Measurements from ENCODE around the gene NFKB2. TPM values are rescaled to one million over a fixed set of nuclear protein-coding genes. Genes with fewer than 3 reads are reported as not detected.

The NFKB2 gene
- total and polyA plus RNA-seq, 2 donors (not counting 1 experiment from before 2014, with no cell fraction given): 255 to 398 TPM

DNA sequence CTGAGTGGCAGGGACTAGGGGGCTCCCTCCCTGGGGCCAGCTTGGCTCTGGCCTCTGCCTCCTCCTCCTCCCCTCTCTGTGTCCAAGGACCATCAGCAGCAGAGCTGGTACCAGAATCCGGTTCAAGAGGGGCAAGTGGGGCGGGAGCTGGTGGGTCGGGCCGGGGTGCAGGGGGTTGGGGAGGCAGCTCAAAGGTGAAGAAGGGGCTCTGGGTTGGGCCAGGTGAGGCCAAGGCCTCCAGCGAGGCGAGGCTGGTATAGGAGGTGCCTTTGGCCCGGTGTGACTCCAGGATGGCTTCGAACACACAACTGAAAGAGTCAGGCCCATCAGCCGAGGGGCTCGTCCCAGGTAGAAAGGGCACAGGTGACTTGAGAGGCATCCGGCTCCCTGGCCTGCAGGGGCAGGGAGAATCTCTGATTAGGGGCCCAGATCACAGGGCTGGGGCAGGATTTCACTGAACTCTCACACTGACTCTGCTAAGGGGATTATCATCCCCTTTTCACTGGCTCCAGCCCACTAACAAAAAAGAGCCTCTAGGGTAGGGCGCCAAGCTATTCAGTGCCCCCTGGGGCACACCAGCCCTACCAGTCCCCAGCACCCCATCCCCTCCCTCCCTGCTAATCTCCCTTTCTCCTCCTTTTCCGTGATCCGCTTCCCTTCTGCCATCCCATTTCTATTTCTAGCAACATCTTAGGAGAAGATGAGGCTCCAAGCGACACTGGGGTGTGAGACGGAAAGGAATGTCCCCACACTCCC lies 18.5 kb downstream of the NFKB2 start:
- peak; percentile 16 for DNase-seq
- POLR2A ChIA-PET: interaction anchor here (0.6 kb wide), 1 partner anchor 13 kb away, joined by 3 read pairs; no protein-coding TSS in a partner anchor
- H3K9ac ChIP-seq (ENCODE audit: low read length): no peak overlapping the region
- no peak overlapping the region for H3K27ac ChIP-seq (ENCODE audit: low read length in 2 of 2)
- intact Hi-C loops (cut with micrococcal nuclease): no loop called here
- H4K20me1 ChIP-seq (ENCODE audit: control insufficient read depth, insufficient read depth, low read length, poor library complexity, severe bottlenecking): no peaks in the 10 kb centered on the region
- H2AFZ ChIP-seq (ENCODE audit: insufficient read depth, low read depth, low read length, poor library complexity, severe bottlenecking): no peak overlapping the region
- no peak overlapping the region for H3K4me3 ChIP-seq (ENCODE audit: control extremely low read depth in 1 of 5, extremely low read depth in 1 of 5, insufficient read depth in 1 of 5, low read depth in 2 of 5, low read length in 4 of 5)
- no peak for TF ChIP-seq EZH2 (IDR thresholded peaks at IDR 0.05; ENCODE audit: borderline replicate concordance, insufficient read depth, low read depth, low read length, poor library complexity, severe bottlenecking)
- TF ChIP-seq, protein P1, sequence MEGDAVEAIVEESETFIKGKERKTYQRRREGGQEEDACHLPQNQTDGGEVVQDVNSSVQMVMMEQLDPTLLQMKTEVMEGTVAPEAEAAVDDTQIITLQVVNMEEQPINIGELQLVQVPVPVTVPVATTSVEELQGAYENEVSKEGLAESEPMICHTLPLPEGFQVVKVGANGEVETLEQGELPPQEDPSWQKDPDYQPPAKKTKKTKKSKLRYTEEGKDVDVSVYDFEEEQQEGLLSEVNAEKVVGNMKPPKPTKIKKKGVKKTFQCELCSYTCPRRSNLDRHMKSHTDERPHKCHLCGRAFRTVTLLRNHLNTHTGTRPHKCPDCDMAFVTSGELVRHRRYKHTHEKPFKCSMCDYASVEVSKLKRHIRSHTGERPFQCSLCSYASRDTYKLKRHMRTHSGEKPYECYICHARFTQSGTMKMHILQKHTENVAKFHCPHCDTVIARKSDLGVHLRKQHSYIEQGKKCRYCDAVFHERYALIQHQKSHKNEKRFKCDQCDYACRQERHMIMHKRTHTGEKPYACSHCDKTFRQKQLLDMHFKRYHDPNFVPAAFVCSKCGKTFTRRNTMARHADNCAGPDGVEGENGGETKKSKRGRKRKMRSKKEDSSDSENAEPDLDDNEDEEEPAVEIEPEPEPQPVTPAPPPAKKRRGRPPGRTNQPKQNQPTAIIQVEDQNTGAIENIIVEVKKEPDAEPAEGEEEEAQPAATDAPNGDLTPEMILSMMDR (IDR thresholded peaks at IDR 0.05): no peak
- H3K4me1 ChIP-seq (ENCODE audit: control insufficient read depth in 2 of 2, insufficient read depth in 2 of 2, low read length in 2 of 2): peaks cover 28% of the 10 kb centered on the region in 2 donors
- H3K79me2 ChIP-seq (ENCODE audit: control insufficient read depth, insufficient read depth, low read length): no peaks in the 10 kb centered on the region
- H3K4me3 Mint-ChIP-seq: no peak overlapping the region
- no peak for ATAC-seq (ENCODE audit: low read depth)
- H3K9me3 ChIP-seq (ENCODE audit: control extremely low read depth in 1 of 3, control insufficient read depth in 2 of 3, insufficient read depth in 1 of 3, low read length in 2 of 3): peaks cover 0 to 19% (median 0%) of the 10 kb centered on the region in 3 donors
- peaks cover 30% of the 10 kb centered on the region for H3K4me1 Mint-ChIP-seq
- H3K36me3 ChIP-seq (replicated peaks in 1 of 2; ENCODE audit: control extremely low read depth in 1 of 2, control insufficient read depth in 1 of 2, extremely low read depth in 1 of 2, insufficient read depth in 2 of 2, low read length in 1 of 2): no peaks in the 10 kb centered on the region
- H3K9me3 Mint-ChIP-seq (ENCODE audit: insufficient read depth): no peaks in the 10 kb centered on the region
- WGBS (ENCODE audit: insufficient coverage): 98% methylated on average over 16 of the region's 16 CpGs
- H3K27me3 ChIP-seq (replicated peaks in 1 of 4; ENCODE audit: control extremely low read depth in 1 of 4, control insufficient read depth in 3 of 4, insufficient read depth in 4 of 4, low read length in 3 of 4): peaks cover 0 to 92% (median 53%) of the 10 kb centered on the region in 4 experiments
- H3K27ac Mint-ChIP-seq: no peak overlapping the region
- H3K4me2 ChIP-seq (replicated peaks; ENCODE audit: low read depth, low read length, poor library complexity, severe bottlenecking): no peak overlapping the region
- H3K27me3 Mint-ChIP-seq: peaks cover 64% of the 10 kb centered on the region
- CTCF ChIA-PET: interaction anchor here (1.0 to 5.0 kb wide), 3 partner anchors 8 to 13 kb away, joined by 6 to 35 read pairs (median 10); no protein-coding TSS in a partner anchor

DNA sequence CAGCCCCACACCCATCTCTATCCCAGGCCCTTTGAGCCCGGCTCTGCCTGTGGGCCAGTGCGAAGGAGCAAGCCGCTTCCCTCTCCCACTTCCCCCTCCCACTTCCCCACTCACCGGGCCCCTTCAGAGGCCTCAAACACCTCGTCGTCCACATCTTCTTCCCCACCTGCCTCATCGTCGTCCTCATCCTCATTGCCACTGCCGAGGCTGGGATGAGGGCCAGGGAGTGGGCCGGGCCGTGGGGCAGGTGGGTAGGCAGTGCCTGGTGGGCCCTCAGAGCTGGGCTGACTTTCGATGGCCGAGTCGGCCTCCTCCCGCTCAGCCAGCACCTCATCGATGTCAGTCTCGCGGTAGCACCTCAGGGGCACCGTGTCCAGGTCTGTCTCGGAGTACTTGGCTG lies 19.2 kb downstream of the NFKB2 start:
- no peak overlapping the region for H3K4me3 Mint-ChIP-seq
- no peak overlapping the region for H3K27ac ChIP-seq (ENCODE audit: low read length in 2 of 2)
- peaks cover 30% of the 10 kb centered on the region in 2 donors for H3K4me1 ChIP-seq (ENCODE audit: control insufficient read depth in 2 of 2, insufficient read depth in 2 of 2, low read length in 2 of 2)
- ChIA-PET CTCF (interaction anchor here (0.6 to 1.2 kb wide), 4 partner anchors 11 to 50 kb away, joined by 3 to 4 read pairs (median 3); no protein-coding TSS in a partner anchor), POLR2A (interaction anchor here (0.6 kb wide), 1 partner anchor 20 kb away, joined by 4 read pairs; no protein-coding TSS in a partner anchor)
- no peak overlapping the region for H3K4me3 ChIP-seq (ENCODE audit: control extremely low read depth in 1 of 5, extremely low read depth in 1 of 5, insufficient read depth in 1 of 5, low read depth in 2 of 5, low read length in 4 of 5)
- DNase-seq (no peak), ATAC-seq (ENCODE audit: low read depth) (no peak)
- no peak overlapping the region for H3K9ac ChIP-seq (ENCODE audit: low read length)
- H3K4me1 Mint-ChIP-seq: peaks cover 33% of the 10 kb centered on the region
- H3K27me3 ChIP-seq (replicated peaks in 1 of 4; ENCODE audit: control extremely low read depth in 1 of 4, control insufficient read depth in 3 of 4, insufficient read depth in 4 of 4, low read length in 3 of 4): peaks cover 0 to 90% (median 50%) of the 10 kb centered on the region in 4 experiments
- no peak overlapping the region for H2AFZ ChIP-seq (ENCODE audit: insufficient read depth, low read depth, low read length, poor library complexity, severe bottlenecking)
- H3K9me3 Mint-ChIP-seq (ENCODE audit: insufficient read depth): no peaks in the 10 kb centered on the region
- intact Hi-C loops (cut with micrococcal nuclease): no loop called here
- peaks cover 0 to 26% (median 0%) of the 10 kb centered on the region in 3 donors for H3K9me3 ChIP-seq (ENCODE audit: control extremely low read depth in 1 of 3, control insufficient read depth in 2 of 3, insufficient read depth in 1 of 3, low read length in 2 of 3)
- H4K20me1 ChIP-seq (ENCODE audit: control insufficient read depth, insufficient read depth, low read length, poor library complexity, severe bottlenecking): peaks cover under 1% of the 10 kb centered on the region
- H3K36me3 ChIP-seq (replicated peaks in 1 of 2; ENCODE audit: control extremely low read depth in 1 of 2, control insufficient read depth in 1 of 2, extremely low read depth in 1 of 2, insufficient read depth in 2 of 2, low read length in 1 of 2): no peaks in the 10 kb centered on the region
- H3K27me3 Mint-ChIP-seq: peaks cover 60% of the 10 kb centered on the region
- no peak overlapping the region for H3K27ac Mint-ChIP-seq
- WGBS (ENCODE audit: insufficient coverage): 49% methylated on average over 20 of the region's 20 CpGs
- no peaks in the 10 kb centered on the region for H3K79me2 ChIP-seq (ENCODE audit: control insufficient read depth, insufficient read depth, low read length)
- no peak for TF ChIP-seq EZH2 (IDR thresholded peaks at IDR 0.05; ENCODE audit: borderline replicate concordance, insufficient read depth, low read depth, low read length, poor library complexity, severe bottlenecking)
- no peak overlapping the region for H3K4me2 ChIP-seq (replicated peaks; ENCODE audit: low read depth, low read length, poor library complexity, severe bottlenecking)
